Endometrial microvascular endothelial cells (primary cell): ENCODE results near the gene MEIG1. TPM values are rescaled to one million over a fixed set of nuclear protein-coding genes. Genes with fewer than 3 reads are reported as not detected.

Experiments used
- total RNA-seq: library from RNA; depleted of rRNA; stranded (reverse); fragments of >200 nt; gene quantifications from one replicate; pipeline ENCODE4 v1.2.3, GENCODE V29; 2015; ENCODE audit errors: inconsistent ontology term

The MEIG1 gene
- total RNA-seq, 1 donor from 2014 or later: not detected

Other genes starting within 250 kb of the MEIG1 start
- 77.7 TPM for gene FAM107B, start 184.5 kb upstream of the MEIG1 start, total RNA-seq
- not detected for gene CDNF, start 121.4 kb upstream of the MEIG1 start, total RNA-seq
- gene HSPA14, start 121.1 kb upstream of the MEIG1 start, total RNA-seq: 18.9 TPM
- gene MSANTD7, start 121.1 kb upstream of the MEIG1 start, total RNA-seq: 13.9 TPM
- gene SUV39H2, start 80.5 kb upstream of the MEIG1 start, total RNA-seq: 29.3 TPM
- 5.7 TPM for gene DCLRE1C, start 5.3 kb upstream of the MEIG1 start, total RNA-seq
- not detected for gene OLAH, start 84.6 kb downstream of the MEIG1 start, total RNA-seq
- 6.5 TPM for gene ACBD7, start 129.4 kb downstream of the MEIG1 start, total RNA-seq
- 6.2 TPM for gene RPP38, start 138.0 kb downstream of the MEIG1 start, total RNA-seq
- 151 TPM for gene NMT2, start 209.3 kb downstream of the MEIG1 start, total RNA-seq